Erythroblast (primary cell): ENCODE measurements around the gene SPAG16.
"Not testable (repeated sequence)": the region's sequence is repeated elsewhere in the genome, so short reads cannot be mapped to it uniquely, and the experiment has no call there.

Source experiments
- DNase-seq, 2 experiments: peaks; one replicate each; lab custom pipeline; 2025; lab: John Stamatoyannopoulos, UW
- GATA1 ChIP-seq: IDR thresholded peaks from 2 replicates; pipeline ENCODE4 v1.6.1; 2011; ENCODE audit warnings: low read depth, mild to moderate bottlenecking, control low read depth, low read length, moderate library complexity
- POLR2A ChIP-seq: IDR thresholded peaks from 2 replicates; pipeline ENCODE4 v1.6.1; 2011; ENCODE audit warnings: mild to moderate bottlenecking, low read length

The SPAG16 gene

DNA sequence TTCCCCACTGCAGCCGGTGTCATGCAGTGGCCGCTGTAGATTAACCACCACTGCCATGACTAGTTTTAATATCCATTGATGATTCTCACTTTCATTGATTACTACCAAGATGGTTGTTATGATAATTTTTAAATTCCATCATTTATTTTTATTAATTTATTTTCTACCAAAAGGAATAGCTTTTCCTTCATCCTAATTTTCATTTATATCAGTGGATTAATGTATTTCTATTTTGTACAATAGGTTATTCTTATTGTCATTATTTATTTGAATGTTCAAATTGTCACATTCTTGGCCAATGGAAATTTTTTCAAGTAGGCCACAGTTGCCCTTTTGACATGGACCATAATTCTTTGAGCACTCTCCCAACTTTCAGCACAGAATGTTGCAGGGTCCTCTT lies 751.7 kb downstream of the SPAG16 start:
- DNase-seq: no peak
- TF ChIP-seq POLR2A (no peak), GATA1 (no peak)

DNA sequence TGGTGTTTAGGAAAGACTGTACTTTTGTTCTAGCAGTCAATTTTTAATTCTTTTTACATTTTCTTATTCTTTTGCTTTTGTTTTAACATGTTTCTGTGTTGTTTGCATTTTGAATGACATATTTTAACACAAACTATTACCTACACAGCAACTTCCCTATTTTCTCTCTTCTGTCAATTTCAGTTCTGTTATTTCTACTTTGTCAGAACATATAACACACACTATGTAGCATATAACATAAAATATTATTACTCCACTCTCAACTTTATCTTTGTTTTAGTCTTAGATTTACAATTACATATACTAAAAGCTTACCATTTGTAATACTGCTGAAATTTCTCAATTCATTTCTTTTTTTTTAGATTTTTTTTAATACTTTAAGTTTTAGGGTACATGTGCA lies 753.9 kb downstream of the SPAG16 start:
- no peak for DNase-seq
- TF ChIP-seq GATA1: no peak
- no peak for TF ChIP-seq POLR2A

DNA sequence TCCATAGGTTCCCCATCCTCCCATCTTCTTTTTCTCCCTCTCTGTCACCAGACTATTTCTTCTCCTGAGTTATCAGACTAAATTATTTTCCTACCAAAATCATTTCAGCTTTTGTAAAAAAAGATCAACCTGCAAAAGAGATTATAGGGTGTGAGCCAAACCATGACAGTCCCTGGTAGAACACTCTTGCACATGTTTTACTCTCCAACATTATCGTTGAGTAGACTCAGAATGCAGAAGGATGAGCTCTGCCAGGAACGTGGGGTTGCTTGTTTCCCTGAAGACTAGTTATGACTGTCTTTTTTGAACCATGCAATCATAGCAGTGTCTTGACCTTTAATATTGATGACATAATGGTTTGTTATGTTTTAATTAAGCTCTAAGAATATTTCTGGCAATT lies 766.5 kb downstream of the SPAG16 start:
- DNase-seq: no peak
- TF ChIP-seq POLR2A (no peak), GATA1 (no peak)

DNA sequence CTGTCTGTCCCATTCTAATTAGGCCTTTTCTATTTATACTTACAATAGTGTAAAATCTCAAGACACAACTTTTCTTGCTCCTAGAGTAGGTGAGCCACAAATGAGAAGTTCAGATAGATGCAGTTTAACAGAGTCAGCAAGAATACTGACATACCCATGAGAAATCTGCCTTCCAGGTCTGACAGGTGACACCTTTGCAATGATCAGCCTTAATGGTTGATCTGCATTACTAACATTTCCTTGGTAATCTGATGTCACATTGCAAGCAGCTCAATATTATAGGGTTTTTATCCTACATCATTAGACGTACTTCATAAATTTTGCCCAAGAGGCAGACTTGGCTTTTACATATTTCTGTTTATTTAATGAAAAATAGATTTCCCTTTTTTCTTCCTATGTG lies 767.3 kb downstream of the SPAG16 start:
- TF ChIP-seq POLR2A: no peak
- TF ChIP-seq GATA1: no peak

DNA sequence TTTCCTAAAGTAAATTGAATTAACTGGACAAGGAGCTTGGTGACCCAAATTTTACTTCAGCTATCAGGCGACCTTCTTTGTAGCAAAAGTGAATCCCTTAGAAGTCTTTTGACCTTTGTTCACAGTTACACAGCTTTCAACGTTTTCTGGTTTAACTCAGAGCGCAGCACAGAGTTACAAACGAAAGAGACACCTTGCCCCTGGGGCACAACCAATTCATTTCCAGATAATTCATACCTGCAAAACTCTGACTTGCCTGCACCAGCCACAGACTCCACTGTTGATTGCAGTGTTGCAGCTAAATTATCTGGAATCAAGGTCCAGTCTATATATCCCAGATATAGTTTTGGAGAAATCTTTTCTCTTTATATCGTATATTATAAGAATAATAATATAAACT lies 768.0 kb downstream of the SPAG16 start:
- TF ChIP-seq GATA1 (no peak), POLR2A (no peak)
- no peak for DNase-seq

More for the DNA sequence above, 767.3 kb downstream of the SPAG16 start:
- no peak for DNase-seq

DNA sequence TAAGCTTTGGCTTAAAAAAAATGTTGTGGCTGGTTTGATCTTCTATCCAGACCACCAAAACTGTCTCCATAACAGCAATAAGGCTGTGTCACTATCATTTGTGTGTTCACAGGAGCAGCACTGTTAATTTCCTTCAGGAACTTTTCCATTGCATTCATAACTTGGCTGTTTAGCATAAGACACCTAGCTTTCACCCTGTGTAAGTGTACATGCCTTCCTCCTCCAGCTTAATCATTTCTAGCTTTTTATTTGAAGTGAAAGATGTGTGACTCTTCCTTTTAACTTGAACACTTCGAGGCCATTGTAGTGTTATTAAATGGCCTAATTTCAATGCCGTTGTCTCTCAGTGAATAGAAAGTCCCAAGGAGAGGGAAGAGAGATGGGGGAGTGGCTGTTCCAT lies 773.7 kb downstream of the SPAG16 start:
- no peak for DNase-seq
- no peak for TF ChIP-seq POLR2A
- no peak for TF ChIP-seq GATA1

DNA sequence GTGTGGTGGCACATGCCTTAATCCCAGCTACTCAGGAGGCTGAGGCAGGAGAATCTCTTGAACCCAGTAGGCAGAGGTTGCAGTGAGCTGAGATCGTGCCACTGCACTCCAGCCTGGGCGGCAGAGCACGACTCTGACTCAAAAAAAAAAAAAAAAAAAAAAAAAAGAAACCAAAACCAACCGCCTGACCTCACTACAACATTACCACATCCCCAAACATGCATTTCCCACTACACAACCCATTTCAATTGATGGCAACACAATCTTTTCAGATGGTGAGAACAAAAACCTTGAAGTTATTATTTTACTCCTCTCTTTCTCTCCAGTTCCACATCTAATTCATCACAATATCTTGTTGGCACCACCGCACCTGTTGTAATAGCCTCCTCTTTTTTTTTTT lies 778.0 kb downstream of the SPAG16 start:
- not testable (repeated sequence) for DNase-seq

DNA sequence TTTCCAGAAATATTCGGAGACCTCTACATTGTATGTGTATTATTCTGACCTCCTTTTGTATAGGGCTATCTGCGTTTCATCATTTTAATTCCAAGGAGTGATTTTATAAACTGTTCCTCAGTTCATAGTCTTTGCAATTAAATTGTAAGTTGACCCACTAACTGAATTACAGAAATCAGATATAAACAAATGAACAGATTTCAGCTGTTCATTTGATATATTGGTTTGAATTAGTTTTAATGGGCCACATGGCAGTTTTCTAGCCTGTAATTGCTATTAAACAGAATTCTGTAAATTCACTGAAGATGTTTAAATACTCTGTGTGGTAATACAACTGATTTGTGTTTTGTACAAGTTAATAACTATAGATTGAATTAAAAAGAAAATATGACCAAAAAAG lies 780.2 kb downstream of the SPAG16 start:
- DNase-seq: no peak
- TF ChIP-seq POLR2A (no peak), GATA1 (no peak)

DNA sequence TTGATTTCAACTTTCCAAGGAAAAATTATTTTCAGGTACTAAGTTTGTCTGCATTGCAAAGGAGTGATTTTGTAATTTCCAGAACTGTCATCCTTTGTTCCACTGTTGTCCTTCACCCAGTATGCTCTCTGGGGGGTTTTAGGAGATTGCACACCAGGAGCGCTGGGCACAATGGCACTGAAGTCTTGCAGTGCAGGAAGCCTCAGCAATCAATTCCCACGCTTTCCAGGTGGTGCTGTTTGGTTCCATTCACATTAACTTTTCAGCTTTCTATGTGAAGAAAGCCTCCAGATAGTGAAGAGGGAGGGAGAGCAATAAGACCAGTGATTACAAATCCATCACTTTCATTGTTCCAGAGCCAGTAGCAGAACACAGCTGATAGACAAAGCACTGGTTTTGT lies 782.6 kb downstream of the SPAG16 start:
- DNase-seq: no peak
- TF ChIP-seq POLR2A (no peak), GATA1 (no peak)

DNA sequence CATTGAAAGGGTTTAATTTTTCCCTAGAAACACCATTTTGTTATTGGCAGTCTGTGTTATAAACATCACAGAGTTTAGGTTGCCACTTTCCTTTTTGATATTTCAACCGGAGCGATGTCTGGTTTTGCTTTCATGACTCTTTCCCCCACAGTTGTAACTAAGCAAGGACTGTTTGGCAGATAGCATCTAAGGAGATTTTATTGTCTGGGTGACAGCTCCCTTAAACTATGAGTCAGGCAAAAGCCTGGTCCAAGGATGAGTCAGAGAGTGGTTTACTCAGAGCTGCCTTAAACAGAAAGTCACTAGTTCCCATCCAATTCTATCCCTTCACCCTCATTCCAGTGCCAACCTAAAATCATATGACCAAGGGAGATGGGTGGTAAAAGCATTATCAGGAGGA lies 785.0 kb downstream of the SPAG16 start:
- DNase-seq: peak in 1 of 2 experiments; percentile 7
- no peak for TF ChIP-seq POLR2A

DNA sequence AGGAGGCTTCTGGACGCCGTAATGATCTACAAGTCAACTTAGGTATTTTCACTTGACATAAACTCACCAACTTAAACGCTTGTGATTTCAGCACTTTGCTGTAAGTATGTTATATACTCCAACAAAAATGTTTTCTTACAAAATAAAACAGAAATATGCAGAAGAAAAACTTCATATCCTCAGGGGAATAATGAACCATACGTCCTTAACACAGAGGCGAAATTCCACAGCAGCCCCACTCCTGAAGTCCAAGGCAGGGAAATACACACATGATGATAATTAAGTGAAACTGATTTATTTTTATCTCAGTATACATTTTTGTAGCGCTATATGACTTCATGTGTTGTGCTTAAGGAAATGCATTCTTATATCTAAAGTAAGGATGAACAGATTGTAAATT lies 791.2 kb downstream of the SPAG16 start:
- no peak for DNase-seq
- TF ChIP-seq POLR2A: no peak
- no peak for TF ChIP-seq GATA1

DNA sequence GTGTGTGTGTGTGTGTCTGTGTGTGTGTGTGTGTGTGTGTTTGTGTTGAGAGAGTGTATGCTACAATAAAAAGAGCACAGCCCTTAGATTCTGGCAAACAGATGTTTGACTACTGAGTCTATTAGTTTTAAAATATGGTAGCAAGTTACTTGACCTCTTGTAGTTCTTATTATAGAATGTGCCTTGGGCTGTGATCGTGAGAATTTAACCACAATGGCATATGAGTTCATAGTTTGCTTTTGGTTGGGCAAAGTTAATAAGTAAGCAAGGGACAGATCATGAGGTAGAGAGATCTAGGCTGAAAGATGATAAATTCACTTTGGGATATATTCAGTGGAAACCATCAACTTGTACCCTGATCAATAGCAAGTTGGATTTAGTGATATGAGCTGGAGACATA lies 792.3 kb downstream of the SPAG16 start:
- DNase-seq: no peak
- no peak for TF ChIP-seq POLR2A
- TF ChIP-seq GATA1: no peak

DNA sequence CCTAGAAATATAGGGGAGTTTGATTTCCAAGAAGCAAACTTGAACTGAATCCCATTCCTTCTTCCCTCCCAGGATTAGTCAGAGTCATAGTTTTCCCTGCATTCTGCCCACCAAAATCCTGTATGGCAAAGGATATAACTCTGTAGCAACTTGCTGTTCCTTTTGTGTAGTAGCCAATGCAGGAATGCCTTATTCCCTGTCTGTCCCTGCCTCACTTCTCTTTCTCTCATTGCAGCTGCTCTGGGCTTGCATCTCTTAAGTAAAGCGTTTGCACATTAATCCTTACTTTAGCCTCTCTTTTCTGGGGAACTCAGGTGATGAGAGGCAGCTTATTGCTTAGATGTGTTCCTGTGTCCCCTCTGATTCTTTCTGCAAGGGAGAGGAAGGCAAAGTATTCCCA lies 793.5 kb downstream of the SPAG16 start:
- TF ChIP-seq GATA1 (no peak), POLR2A (no peak)
- DNase-seq: no peak

DNA sequence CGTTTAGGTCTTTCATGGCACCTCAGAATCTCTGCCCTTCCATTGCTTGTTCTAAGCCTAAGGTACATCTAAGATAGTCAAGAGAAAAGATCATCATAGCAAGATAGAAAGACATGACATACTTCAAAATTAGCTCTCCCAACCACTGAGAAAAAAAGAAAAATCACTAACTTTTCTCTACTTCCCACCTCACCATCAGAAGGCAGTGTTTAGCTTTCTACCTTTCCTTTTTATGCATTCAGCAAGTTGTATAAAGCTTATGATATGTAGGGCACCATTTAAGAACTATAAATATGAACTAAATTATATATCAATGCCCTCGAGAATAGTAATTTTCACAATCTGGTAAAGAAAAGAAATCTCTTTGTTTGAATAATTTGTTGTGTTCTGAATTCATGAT lies 794.8 kb downstream of the SPAG16 start:
- DNase-seq: no peak

DNA sequence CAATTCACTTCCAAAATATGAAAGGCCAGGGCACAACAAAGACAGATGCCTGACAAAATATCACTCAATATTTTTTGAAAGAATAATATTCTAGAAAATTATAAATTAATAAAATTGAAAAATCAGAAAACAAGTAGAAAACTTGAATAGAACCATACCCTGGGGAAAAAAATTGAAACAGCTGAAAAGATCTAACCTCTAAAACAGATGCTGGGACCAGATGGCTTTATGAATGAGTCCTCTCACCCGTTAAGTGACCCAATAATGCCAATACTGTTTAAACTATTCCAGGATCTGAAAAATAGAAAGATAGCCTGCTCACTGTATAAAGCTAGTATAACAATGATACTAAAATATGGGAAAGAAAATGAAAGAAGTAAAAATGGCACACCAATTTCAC lies 804.3 kb downstream of the SPAG16 start:
- TF ChIP-seq GATA1 (no peak), POLR2A (no peak)
- DNase-seq: no peak

More for the DNA sequence above, 794.8 kb downstream of the SPAG16 start:
- TF ChIP-seq POLR2A (no peak), GATA1 (no peak)

DNA sequence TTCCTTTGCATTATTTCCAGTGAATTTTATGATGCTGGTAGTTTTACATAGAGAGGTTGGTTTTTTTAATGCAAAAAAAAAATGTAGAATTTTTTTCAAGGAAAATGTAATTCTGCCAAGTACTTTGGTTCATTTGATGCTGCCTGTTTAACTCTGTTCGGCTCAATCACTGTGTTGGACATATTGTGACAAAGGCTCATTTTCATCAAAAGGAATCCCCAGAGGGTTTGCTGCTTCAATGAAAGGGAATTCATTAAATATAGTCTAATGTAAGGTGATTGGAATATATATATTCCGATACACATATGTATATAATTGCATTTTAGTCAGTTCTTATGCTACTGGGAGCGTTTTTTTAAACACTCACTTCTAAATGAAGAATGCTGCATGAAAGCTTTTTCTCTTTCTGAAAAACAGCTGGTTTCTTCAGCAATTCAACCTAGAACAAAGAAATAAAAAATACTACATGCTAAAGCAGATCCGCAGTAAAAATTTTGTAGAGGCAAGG lies 812.0 kb downstream of the SPAG16 start:
- no peak for DNase-seq
- TF ChIP-seq GATA1: no peak
- TF ChIP-seq POLR2A: no peak
